Measurements from ENCODE around the gene TAF6.

- TF ChIP-seq POLR2A (IDR thresholded peaks at IDR 0.05) = no peak
- TF ChIP-seq CTCF (IDR thresholded peaks at IDR 0.05) = no peak
Measured at GRCh38 chr7:100124301-100125230, 5.4 kb upstream of the TAF6 start.

Measured in Peyer's patch (tissue), 4 donors.